ENCODE data around the gene LTA4H.

The LTA4H gene

DNA sequence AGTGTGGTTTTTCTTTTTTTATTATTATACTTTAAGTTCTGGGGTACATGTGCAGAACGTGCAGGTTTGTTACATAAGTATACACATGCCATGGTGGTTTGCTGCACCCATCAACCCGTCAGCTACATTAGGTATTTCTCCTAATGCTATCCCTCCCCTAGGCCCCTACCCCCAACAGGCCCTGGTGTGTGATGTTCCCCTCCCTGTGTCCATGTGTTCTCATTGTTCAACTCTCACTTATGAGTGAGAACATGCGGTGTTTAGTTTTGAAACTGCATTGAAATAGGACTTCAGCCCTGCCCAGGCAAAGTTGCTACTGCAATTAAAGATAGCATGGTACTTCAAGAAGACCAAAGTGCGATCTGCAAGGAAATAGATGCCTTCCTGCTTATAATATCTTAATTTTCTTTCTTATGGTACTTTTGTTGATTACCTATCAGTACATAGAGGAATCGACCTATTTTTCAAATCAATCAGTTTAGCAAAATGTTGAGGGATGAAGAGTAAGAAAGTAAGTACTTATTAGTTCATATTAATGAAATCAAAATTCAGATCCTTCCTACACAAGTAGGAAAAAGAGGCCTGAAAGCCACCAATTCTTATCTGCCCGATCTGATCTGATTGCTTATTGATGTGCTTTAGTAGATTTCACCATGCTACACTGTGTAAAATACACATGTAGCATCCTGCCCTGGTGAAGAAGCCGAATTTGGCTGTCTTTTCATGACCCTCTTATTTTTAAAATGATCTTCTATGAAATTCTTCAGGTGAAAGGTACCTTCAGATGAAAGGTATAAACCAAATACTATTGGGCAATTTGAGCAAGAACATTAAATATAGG is 1.6 kb downstream of the LTA4H start:
- no peak for DNase-seq

DNA sequence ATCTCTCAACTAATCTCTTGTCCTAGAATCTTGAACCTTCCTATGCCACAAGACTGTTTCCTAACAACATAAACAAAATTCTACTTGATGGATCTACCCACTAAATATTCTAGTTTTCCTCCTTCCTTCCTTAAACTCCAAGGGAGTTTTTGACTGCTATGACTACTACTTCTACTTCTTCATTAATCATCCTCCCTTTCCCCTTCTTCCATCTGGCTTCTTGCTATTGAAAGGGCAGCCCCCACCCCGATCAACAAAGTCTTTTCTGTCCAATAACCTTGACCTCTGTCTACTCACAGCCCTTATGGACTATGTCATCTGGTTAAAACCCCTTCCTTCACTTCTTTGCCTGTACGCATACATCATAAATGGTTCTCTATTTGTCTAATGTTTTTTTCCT is 5.6 kb downstream of the LTA4H start:
- no peak for DNase-seq

DNA sequence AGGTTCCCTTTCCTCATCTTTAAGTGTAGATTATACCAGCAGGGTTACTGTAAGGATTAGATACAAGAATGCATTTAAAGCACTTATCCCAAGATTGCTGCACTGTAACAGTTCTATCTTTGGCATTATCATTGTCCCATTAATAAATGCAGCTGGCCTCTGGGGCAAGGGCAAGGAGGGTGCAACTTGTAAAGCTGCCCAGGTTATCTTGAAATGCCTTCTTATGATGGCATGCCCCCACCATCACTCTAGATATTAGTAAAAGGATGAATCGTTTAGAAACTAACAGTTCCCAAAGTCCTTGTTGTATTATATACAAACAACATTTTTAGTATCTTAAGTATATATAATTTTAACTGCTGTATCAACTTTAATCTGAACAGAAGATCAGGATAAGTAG is 6.8 kb downstream of the LTA4H start:
- DNase-seq: no peak

DNA sequence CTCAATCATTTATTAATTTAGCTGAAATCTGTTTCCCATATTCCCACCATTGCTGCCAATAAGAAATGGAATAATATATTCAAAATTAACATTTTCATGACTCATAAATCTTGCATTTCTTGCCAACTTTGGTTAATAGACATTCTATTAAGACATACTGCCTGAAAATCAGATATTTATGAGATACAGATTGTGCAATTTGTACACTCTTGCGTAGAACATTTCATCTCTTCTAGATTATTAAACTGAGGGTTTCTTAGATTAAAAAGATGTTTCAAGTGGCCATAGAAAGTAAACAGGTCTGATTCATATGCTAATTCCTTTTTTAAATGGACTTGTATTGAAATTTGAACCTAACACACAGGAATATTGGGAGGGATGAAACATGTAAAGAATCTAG is 9.1 kb downstream of the LTA4H start:
- DNase-seq: no peak

DNA sequence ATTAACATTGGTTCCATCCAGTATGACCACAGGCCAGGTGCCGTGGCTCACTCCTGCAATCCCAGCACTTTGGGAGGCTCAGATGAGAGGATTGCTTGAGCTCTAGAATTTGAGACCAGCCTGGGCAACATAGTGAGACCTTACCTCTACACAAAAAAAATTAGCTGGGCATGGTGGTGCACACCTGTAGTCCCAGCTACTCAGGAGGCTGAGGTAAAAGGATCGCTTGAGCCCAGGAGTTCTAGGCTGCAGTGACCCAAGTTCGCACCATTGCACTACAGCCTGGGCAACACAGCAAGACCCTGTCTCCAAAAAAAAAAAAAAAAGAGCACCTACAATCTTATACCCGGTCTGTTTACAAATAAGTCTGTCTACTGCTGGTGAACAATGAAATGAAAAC is 9.9 kb downstream of the LTA4H start:
- no peak for DNase-seq

DNA sequence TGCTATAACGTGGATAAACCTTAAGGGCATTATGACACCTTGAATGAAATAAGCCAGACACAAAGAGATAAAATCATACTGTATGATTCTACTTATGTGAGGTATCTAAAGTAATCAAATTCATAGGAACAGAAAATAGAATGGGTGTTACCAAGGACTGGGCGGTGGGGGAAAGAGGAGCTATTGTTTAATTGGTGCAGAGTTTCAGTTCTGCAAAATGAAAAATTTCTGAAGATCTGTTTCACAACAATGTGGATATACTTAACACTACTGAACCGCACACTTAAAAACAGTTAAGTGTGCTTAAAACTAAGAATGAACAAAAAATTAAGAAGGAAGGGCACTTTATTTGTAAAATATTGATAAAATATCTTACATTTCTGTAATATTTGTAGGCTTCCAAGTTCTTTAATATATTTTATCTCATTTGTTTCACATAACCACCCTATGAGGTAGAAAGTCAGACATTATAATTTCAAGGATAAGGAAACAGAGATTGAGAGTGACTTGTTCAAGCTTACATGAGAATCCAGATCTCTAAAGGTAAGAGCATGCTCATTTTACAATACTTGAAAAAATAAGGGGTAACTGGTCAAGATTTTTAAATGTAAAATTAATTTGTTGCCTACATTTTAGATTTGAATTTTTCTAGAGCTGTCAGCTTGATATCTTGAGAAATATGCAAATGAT is 14.9 kb downstream of the LTA4H start:
- no peak for DNase-seq

DNA sequence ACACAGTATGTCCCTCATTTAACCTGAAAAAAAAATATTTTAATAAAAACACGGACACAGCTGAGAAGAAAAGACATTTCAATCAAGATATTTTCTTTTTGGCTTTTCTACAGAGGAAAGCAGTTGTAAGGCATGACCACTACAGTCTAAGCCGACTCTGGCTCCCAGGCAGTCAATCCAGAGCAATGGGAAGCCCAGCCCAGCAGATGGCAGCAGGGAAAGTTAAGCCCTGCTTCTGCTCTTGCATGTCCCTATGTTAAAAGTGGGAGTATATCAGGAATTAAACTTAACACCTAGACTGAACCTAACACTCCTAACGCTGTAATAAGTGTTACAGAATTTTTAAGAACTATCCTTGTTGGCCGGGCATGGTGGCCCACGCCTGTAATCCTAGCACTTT is 19.7 kb downstream of the LTA4H start:
- peak; percentile 36 for DNase-seq

DNA sequence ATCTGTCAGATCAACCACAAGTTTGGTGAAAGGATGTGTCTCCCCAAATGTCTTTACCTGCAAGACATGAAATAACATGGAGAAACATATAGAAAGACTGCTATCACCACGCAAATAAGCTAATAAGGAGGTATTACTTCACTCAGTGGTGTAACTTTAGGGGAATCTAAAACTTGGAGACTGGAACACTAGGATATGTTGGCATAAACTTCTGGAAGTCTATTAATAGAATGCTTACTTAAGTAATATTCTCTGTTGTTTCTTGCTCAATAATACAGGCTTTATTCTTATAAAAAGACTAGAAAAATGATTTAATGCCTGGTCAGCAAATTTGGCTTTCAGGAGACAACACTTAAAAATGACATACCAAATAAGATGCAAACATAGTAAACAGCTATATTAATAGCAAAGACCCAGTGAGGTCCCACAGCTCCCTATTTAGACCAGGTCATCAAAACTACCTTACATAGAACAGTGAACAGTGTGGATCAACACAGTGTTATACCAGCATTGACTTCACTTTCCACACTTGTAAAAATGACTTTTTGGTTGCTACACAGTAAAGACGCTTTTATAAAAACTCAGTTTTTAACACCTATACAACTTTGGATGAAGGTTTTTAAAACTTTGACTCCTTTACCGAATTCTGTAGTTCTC is 20.3 kb downstream of the LTA4H start:
- DNase-seq: no peak

DNA sequence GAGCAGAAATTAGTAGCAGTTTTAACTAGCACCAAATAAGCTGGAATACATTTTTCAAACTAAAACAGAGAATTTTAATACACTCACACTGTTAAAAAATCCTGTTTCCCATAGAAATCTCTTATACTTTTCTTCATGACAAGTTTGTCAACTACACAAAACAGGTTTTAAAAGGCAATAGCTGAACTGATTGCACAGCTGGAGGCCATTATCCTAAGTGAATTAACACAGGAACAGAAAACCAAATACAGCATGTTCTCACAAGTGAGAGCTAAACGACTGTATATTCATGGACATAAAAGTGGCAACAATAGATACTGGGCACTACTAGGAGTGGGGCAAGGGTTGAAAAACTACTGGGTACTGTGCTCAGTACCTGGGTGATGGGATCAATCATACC is 27.7 kb downstream of the LTA4H start:
- DNase-seq: no peak

DNA sequence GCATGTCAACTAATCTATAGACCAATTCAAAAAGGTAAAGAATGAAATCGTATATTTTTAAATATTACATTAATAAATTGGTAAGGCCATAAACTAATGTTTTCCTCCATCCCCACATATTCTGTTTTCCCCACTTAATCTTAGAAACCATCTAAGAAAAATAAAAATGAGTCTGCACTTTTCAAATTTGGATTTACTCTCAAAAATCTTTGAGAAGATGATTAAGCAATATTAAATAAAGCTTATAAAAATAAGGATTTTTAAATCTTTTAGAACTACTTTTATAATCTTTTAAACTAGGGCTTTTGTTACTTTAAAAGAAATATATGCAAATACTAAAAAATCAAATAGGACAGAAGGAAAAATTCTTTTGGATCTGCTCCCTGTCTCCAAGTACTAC is 28.7 kb downstream of the LTA4H start:
- no peak for DNase-seq

DNA sequence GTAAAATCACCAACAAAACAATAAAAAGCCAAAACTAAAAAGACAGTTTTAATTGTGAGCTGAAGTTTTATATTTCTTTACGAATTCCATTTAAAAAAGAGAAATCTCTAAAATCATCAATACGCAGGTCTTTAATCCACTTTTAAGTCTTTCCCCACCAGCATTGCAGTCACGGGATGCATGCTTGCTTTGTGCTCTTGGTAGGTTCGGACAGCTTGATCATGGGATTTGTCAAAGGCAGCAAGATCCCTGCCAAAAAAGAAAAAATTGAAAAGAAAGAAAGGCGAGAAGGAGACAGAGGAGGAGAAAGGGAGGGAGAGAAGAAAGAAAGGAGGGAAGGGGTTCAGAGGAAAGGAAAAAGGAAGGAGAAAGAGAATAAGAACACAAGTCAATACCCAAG is 34.5 kb downstream of the LTA4H start:
- DNase-seq: no peak

DNA sequence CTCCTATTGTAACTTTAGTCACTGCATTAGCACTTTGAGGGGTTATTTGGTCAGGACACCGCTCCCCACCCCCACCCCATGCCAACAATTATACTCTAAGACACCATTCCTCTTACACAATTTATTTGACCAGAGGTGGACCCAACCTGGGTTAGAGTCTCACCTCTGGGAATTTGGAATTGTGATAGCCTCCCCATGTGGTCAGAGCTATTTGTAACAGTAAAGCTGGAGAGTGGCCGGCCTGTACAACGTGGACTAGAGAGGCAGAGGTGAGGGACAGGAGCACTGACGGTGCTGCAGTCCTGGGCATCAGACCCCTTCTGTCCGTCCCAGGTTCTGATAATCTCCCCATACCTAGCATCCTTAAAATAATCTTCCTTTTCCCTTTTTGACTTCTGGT is 35.9 kb downstream of the LTA4H start:
- no peak for DNase-seq

DNA sequence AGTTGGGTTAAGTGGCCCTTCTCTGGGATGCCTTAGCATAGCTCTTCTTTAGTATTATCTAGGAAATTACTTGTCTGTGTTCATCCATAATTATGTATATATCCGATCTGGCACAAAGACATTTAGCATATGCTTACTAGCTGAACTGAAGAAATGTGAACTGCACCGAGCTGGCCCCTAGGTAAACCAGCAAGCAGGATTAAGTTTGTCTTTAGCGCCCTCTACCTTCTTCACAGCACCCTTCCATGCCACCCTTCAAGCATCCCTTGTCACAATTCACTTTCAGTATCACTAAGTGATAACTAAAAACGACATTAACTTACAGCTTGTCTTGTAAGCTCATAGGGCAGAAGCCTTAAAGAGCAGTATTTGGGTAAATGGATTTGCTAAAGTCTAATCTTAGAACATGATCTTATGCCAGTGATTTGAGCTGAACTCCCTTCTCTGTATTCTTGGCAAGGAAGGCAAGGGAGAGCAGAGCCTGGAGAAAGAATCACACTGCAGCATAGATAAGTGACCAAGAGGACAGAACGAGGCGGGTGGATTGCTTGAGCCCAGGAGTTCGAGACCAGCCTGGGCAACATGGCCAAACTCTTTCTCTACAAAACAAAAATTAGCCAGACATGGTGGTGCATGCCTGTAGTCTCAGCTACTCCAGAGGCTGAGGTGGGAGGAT is 36.6 kb downstream of the LTA4H start:
- peak; percentile 44 for DNase-seq

DNA sequence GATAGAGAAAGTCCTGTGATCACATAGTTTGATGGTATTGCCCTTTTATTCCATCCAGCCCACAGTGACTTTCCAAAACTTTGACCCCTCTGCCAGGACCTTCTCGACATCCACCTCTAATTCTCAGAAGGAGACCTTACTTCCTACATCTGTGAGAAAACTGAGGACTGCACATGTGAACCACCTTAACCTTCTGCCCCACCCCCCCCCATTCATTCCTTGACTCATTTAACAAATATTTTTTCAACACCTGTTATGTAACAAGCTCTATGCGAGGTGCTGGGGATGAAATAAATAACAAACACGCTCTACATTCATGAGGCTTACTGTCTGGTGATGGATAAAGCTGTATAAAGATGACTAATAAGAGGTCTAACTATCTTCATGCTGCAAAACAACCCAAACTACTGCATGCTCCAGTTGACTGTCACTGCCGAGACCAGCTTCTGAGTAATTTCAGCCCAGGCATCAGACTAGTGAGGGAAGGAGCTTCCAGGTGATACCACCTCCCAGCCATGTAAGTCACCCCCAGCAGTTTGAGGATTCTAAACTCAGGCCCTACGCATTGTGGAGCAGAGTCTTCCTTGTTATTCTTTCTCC is 37.4 kb downstream of the LTA4H start:
- DNase-seq: no peak

DNA sequence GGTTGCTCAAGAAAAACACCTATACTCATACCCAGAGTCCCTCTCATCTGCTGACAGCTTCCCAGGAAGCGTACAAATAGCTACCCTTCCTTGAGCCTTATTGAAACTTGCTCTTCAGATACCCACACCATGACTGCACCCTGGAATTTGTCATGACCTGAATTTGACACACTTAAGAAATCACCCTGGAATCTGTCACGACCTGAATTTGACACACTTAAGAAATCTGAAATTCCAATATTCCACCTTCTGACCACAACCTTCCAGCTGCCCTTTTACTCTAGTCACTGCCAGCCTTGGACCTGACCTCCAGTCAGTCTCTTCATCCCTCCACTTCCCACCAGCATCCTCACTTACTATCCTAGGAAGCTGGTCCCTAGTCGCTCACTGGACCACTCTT is 38.1 kb downstream of the LTA4H start:
- no peak for DNase-seq

DNA sequence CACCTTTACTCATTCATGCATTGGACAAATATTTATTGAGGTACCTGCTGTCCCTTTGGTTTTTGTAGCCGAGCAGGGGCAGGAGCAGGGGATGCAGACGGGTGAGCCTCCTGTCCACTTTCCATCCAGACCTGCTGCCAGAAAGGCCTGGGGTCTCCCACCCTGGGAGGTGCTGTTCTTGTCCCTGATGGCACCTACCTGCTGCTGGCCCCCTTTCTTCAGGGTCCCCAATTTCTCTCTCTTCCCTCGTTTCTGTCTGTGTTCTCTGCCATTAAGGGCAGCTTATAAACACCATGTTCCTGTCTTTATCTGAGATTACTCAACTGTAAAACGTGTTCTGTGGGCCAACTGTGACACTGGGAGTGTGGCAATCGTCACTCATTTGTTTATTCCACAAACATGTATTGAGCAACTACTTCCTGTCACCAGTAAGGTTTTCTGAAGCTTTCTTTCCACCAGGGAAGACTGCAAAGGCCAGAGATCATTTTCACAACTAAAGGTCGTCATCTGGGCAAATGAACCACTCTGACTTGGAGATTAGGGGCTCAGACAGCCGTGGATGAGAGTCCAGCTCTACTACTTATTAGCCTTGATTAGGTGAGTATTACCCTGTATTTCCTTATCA is 39.2 kb downstream of the LTA4H start, which contains the start of gene HAL:
TSS of gene HAL (minus strand) at position 311 of the 625 bp plus-strand sequence. CDS start 434 bp downstream, outside the sequence.
- DNase-seq: no peak

DNA sequence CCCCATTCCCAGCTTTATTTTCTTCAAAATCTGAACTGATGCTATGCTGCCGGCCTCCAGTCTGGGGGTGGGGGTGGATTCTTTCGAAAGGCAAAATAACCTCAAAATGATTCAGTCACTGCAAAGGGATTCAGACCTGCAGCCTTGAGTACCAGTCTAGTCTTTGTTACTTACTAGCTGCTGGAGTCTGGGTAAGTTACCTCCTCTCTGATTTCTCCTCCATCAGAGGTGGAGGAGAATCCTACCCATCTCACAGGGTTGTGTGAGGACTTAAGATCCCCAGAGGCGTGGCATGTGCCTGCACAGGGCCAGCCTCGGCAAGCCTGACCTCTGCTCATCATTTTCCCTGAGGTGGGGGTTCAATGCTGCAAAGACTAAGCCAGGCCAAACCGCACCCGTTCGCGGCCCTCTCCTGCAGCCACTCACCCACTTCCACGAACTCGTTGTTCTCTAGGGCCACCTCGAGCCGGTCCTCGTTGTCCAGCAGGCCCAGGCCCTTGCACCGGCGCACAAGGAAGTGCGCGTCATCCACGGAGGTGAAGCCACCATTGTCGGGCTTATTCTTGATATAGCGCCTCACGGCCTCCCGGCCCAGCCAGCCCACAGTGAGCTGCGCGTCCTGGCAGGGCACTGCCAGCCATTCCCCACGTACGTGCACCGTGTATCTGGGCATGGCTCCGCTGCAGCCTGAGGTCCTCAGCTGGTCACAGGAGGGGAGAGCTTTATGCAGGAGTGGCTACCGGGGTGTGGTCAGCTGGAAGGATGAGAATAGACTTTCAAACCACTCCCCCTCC is 40.0 kb downstream of the LTA4H start:
- DNase-seq: no peak

DNA sequence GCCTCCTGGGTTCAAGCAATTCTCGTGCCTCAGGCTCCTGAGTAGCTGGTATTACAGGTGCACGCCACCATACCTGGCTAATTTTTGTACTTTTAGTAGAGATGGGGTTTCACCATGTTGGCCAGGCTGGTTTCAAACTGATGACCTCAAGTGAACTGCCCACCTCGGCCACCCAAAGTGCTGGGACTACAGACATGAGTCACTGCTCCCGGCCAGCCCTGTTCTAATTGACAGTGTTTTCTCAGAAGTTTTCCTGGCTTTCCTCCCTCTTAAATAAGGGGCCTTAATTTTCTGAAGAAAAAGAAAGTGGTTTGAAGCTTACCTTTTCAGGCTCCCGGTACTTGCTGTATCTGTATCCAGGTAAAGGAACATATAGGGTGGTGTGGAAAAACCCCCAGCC is 40.9 kb downstream of the LTA4H start:
- DNase-seq: no peak

DNA sequence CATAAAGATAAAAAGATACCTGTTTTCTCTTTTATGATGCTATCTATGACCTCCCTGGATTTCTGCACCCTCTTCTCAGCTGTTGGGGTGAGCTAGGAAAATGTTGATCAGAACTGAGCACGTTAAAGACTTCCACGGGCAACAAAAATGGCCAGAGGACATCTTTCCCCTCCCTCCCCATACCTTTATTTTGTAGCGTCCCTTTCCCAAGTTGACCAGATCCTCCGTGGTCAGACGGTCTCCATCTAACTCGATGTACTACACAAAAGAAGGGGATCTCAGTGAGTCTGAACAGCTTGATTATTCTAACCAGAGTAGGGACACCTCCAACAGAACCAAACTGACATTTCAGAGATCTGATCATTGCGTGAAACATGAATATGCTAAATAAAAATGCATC is 41.5 kb downstream of the LTA4H start:
- DNase-seq: no peak

DNA sequence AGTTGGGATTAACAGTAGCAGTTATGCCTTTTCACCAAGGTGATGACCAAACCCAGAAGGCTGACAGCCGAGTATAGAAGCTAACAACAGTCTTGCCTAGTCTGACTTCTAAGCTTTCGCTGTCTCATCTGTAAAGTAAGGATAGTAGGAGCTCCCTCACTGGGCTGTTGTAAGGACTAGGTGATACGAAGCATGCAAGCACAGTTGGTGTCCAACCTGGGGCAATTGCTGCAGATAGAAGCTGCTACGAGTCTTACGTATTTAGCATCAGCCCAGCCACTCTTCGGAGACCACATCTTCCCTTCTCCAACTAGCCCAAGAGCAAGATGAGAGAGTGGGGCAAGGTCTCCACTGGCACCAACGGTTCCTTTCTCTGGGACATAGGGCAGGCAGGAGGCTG is 45.3 kb downstream of the LTA4H start:
- DNase-seq: no peak

DNA sequence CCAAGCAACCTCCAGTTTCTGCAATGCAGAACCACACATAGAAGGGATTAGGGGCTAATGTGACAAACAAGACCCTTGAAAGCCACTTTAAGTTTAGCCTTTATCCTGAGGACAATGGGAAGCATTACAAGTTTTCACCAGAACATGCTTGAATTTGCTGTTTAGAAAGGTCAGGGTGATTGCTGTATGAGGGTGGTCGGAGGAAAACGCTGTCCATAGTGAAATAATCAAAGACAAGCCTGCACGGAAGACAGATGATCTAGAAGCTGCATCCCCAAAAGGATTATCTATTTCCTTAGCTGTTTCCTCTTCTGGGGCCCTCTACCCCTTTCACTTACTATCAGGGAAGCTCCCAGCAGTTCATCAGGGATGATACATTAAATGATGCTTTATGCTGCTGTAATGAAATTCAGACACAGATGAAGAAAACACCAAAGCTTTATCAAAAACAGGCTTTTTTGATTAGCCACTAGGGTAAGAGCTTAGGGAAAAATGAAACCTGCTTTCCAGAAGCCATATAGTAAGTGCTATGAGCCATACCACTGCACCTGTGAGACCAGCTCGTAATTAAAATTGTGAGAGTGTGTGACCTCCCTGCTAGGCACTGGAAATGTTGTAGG is 45.8 kb downstream of the LTA4H start:
- no peak for DNase-seq
